ENCODE data around the gene ERVK3-1. TPM values are rescaled to one million over a fixed set of nuclear protein-coding genes. Genes with fewer than 3 reads are reported as not detected.

Gene ERVK3-1
- total RNA-seq, 1 experiment from 2014 or later: 84.0 TPM

DNA sequence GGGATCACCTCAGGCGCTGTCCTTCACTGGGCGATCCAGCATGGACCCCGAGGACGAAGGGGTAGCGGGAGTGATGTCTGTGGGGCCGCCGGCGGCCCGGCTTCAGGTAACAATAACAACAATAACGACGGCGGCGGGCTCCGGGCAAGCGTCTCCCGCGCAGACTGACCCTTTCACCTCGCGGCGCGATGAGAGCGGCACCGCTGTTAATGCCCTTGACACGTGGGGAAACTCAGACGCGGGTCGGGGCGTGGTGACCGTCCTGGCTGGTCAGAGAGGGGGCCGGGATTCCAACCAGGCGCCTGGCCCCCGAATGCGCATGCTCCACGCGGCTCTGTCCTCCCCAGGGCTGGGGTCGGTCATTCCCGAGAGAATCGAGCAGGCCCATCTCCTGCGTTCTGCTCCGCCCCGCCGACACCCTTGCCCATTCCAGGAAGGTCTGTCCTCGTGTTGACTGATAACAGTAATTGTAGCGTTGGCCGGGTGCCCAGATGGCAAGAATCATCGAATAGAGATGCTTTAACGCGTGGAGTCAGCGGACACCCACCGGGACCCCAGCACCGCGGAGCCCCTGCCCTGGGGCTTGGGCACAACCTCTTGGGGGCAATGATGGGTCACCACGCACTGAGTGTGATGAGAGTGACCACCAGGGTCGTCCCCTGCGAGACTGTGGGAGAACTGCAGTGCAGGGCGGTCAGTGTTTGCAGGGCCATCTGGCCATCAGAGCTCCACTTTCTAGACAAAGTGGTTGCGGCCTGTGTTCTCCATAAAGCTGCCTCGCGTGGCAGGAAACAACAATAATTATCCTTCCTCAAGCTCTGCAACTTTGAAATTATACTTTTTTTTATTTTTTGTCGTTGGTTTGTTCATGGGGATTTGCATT, 25.9 kb upstream of the ERVK3-1 start:
- Histone ChIP-seq H3K27ac (ENCODE audit: low read length) (peak overlapping the region; percentile 86), H3K27me3 (ENCODE audit: control insufficient read depth, insufficient read depth, low read length) (no peaks in the 10 kb centered on the region), H3K36me3 (ENCODE audit: control insufficient read depth, insufficient read depth, low read length) (no peaks in the 10 kb centered on the region; the same call in 1 of the 2 replicates), H3K4me3 (ENCODE audit: low read depth in 2 of 2, low read length in 2 of 2) (peak overlapping the region; percentile 75 to 95), H3K4me1 (ENCODE audit: control insufficient read depth, insufficient read depth, low read length) (peaks cover 17% of the 10 kb centered on the region), H3K9me3 (ENCODE audit: control insufficient read depth, insufficient read depth, low read depth, low read length) (peaks cover 19% of the 10 kb centered on the region; the same call in 1 of the 2 replicates)
- intact Hi-C loops (cut with micrococcal nuclease; ENCODE audit: unreplicated experiment): no loop called here
- DNase-seq (ENCODE audit: low read depth, low spot score) (no peak), ATAC-seq (peak; percentile 73)
- ChIA-PET POLR2A (interaction anchor here (0.6 kb wide), 3 partner anchors 8 to 888 kb away, joined by 3 to 8 read pairs (median 6); no protein-coding TSS in a partner anchor), CTCF (interaction anchor here (0.8 kb wide), 1 partner anchor 265 kb away, joined by 10 read pairs; no protein-coding TSS in a partner anchor)
- in situ Hi-C loops (cut with HindIII; ENCODE audit: low pct_unique_long_range_greater_than_20kb, low sequenced_read_pairs): no loop called here
- TF ChIP-seq, protein P1, sequence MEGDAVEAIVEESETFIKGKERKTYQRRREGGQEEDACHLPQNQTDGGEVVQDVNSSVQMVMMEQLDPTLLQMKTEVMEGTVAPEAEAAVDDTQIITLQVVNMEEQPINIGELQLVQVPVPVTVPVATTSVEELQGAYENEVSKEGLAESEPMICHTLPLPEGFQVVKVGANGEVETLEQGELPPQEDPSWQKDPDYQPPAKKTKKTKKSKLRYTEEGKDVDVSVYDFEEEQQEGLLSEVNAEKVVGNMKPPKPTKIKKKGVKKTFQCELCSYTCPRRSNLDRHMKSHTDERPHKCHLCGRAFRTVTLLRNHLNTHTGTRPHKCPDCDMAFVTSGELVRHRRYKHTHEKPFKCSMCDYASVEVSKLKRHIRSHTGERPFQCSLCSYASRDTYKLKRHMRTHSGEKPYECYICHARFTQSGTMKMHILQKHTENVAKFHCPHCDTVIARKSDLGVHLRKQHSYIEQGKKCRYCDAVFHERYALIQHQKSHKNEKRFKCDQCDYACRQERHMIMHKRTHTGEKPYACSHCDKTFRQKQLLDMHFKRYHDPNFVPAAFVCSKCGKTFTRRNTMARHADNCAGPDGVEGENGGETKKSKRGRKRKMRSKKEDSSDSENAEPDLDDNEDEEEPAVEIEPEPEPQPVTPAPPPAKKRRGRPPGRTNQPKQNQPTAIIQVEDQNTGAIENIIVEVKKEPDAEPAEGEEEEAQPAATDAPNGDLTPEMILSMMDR (IDR thresholded peaks at IDR 0.05): no peak
- TF ChIP-seq TCF7L2 (IDR thresholded peaks at IDR 0.05; ENCODE audit: low read depth, low read length) (0 out of 2 replicates have a peak, but pooled peaks have one; percentile 24), SIN3A (IDR thresholded peaks at IDR 0.05; ENCODE audit: borderline replicate concordance, insufficient read depth, low read depth, low read length) (peak; percentile 69; the same call in 1 of the 2 replicates), POLR2AphosphoS5 (IDR thresholded peaks at IDR 0.05; ENCODE audit: low read depth, low read length) (no peak)
- TF ChIP-seq, protein P2, sequence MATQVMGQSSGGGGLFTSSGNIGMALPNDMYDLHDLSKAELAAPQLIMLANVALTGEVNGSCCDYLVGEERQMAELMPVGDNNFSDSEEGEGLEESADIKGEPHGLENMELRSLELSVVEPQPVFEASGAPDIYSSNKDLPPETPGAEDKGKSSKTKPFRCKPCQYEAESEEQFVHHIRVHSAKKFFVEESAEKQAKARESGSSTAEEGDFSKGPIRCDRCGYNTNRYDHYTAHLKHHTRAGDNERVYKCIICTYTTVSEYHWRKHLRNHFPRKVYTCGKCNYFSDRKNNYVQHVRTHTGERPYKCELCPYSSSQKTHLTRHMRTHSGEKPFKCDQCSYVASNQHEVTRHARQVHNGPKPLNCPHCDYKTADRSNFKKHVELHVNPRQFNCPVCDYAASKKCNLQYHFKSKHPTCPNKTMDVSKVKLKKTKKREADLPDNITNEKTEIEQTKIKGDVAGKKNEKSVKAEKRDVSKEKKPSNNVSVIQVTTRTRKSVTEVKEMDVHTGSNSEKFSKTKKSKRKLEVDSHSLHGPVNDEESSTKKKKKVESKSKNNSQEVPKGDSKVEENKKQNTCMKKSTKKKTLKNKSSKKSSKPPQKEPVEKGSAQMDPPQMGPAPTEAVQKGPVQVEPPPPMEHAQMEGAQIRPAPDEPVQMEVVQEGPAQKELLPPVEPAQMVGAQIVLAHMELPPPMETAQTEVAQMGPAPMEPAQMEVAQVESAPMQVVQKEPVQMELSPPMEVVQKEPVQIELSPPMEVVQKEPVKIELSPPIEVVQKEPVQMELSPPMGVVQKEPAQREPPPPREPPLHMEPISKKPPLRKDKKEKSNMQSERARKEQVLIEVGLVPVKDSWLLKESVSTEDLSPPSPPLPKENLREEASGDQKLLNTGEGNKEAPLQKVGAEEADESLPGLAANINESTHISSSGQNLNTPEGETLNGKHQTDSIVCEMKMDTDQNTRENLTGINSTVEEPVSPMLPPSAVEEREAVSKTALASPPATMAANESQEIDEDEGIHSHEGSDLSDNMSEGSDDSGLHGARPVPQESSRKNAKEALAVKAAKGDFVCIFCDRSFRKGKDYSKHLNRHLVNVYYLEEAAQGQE (IDR thresholded peaks at IDR 0.05; ENCODE audit: insufficient read depth in 1 of 2, low read depth in 2 of 2, low read length in 1 of 2): peak in 1 of 2 experiments; percentile 59; a peak in 1 of 4 replicates
- BruUV-seq (replicated peaks): no TSS peak

DNA sequence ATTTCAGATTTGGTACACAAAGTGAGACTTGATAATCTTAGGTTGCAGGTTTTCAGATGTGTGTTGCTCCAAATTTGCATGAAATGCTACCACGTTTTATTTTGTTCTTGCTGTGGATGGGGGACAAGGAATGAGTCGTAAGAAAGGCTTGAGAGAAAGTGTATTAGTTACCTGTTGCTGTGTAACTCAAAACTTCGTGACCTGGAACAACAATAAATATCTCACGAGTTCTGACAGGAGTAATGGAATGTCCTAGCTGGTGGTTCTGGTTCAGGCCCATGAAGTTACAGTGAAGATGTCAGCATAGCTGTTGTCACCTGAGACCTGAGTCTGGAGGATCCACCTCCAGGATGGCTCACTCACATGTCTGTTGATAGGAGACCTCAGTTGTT, 25.3 kb upstream of the ERVK3-1 start:
- ATAC-seq (no peak), DNase-seq (ENCODE audit: low read depth, low spot score) (no peak)
- intact Hi-C loops (cut with micrococcal nuclease; ENCODE audit: unreplicated experiment): no loop called here
- Histone ChIP-seq H3K27me3 (ENCODE audit: control insufficient read depth, insufficient read depth, low read length) (no peaks in the 10 kb centered on the region), H3K27ac (ENCODE audit: low read length) (peak overlapping the region; percentile 86), H3K36me3 (ENCODE audit: control insufficient read depth, insufficient read depth, low read length) (no peaks in the 10 kb centered on the region; the same call in 1 of the 2 replicates), H3K4me1 (ENCODE audit: control insufficient read depth, insufficient read depth, low read length) (peaks cover 14% of the 10 kb centered on the region), H3K9me3 (ENCODE audit: control insufficient read depth, insufficient read depth, low read depth, low read length) (peaks cover 14% of the 10 kb centered on the region; the same call in 1 of the 2 replicates), H3K4me3 (ENCODE audit: low read depth in 2 of 2, low read length in 2 of 2) (peak overlapping the region; percentile 75 to 95)
- POLR2A ChIA-PET: no interaction called here
- BruUV-seq (replicated peaks): TSS peak; percentile 75
- CTCF ChIA-PET: no interaction called here
- in situ Hi-C loops (cut with HindIII; ENCODE audit: low pct_unique_long_range_greater_than_20kb, low sequenced_read_pairs): no loop called here
- no peak for TF ChIP-seq TCF7L2 (IDR thresholded peaks at IDR 0.05; ENCODE audit: low read depth, low read length)
- TF ChIP-seq, protein P2 (IDR thresholded peaks at IDR 0.05; ENCODE audit: insufficient read depth in 1 of 2, low read depth in 2 of 2, low read length in 1 of 2): no peak
- TF ChIP-seq, protein P1 (IDR thresholded peaks at IDR 0.05): no peak
- TF ChIP-seq POLR2AphosphoS5 (IDR thresholded peaks at IDR 0.05; ENCODE audit: low read depth, low read length): no peak
- no peak for TF ChIP-seq SIN3A (IDR thresholded peaks at IDR 0.05; ENCODE audit: borderline replicate concordance, insufficient read depth, low read depth, low read length)
